SK-MEL-5 (cell line): ENCODE data around the gene ZGRF1. TPM values are rescaled to one million over a fixed set of nuclear protein-coding genes. Genes with fewer than 3 reads are reported as not detected.
"Not testable (repeated sequence)": the region's sequence is repeated elsewhere in the genome, so short reads cannot be mapped to it uniquely, and the experiment has no call there.

Source experiments
- DNase-seq: peaks from one replicate; pipeline ENCODE4 v3.0.0-alpha.2; 2016; ENCODE audit warnings: low read depth, low spot score
- in situ Hi-C: cut with HindIII; loops from 2 replicates; pipeline ENCODE4 v1.10.0; 2016; ENCODE audit warnings: low sequenced_read_pairs, high pct_unique_total_duplicates, low pct_unique_long_range_greater_than_20kb
- polyA plus RNA-seq, 2 experiments: library from polyadenylated mRNA; depleted of rRNA; stranded (reverse); fragments of >200 nt; gene quantifications; 2 replicates each; pipeline ENCODE4 v1.2.3, GENCODE V29; 2015
- total RNA-seq: library from RNA; depleted of rRNA; stranded (reverse); fragments of >200 nt; shearing (Covaris generic); gene quantifications from 2 replicates; pipeline ENCODE4 v1.2.3, GENCODE V29; 2014; rRNA removed

The ZGRF1 gene
- 6.7 and 8.5 TPM in 2 replicates for total RNA-seq
- polyA plus RNA-seq (2015; cell fraction: cytosol; rRNA removed): 1.9 and 3.2 TPM in 2 replicates
- 60.4 and 72.8 TPM in 2 replicates for polyA plus RNA-seq (2015; cell fraction: nucleus; rRNA removed)

GRCh38 chr4:112636688-112637551, at the start of gene ZGRF1, which contains the start of gene LARP7:
Gene ZGRF1, minus strand, starts transcription at chr4:112636909. Its CDS starts 3,733 bp downstream, at chr4:112633176.
Gene LARP7, plus strand, starts transcription at chr4:112637143. Its CDS starts 7,527 bp downstream, at chr4:112644670.
- peak; percentile 98 for DNase-seq
- in situ Hi-C loops: no loop called here

- no peak for DNase-seq
- in situ Hi-C loops: no loop called here
These were observed 44.3 kb upstream of the ZGRF1 start for GRCh38 chr4:112680996-112681395.

- in situ Hi-C loops: no loop called here
- DNase-seq: no peak
These were observed 40.9 kb upstream of the ZGRF1 start for GRCh38 chr4:112677519-112678091.

- no peak for DNase-seq
- in situ Hi-C loops: no loop called here
These were observed 37.7 kb upstream of the ZGRF1 start for GRCh38 chr4:112674376-112674775.

- in situ Hi-C loops: no loop called here
- DNase-seq: no peak
These were observed 37.0 kb upstream of the ZGRF1 start for GRCh38 chr4:112673686-112674085.

GRCh38 chr4:112673076-112673475, 36.4 kb upstream of the ZGRF1 start:
- in situ Hi-C loops: no loop called here
- no peak for DNase-seq

- DNase-seq: no peak
- in situ Hi-C loops: no loop called here
These were observed 31.4 kb upstream of the ZGRF1 start for GRCh38 chr4:112668131-112668530.

GRCh38 chr4:112664611-112665010, 27.9 kb upstream of the ZGRF1 start:
- DNase-seq: no peak
- in situ Hi-C loops: no loop called here

- in situ Hi-C loops, DNase-seq: not testable (repeated sequence)
These were observed 19.4 kb upstream of the ZGRF1 start for GRCh38 chr4:112656115-112656514.

GRCh38 chr4:112655270-112655669, 18.6 kb upstream of the ZGRF1 start:
- DNase-seq: no peak
- in situ Hi-C loops: no loop called here

- no peak for DNase-seq
- in situ Hi-C loops: no loop called here
These were observed 15.5 kb upstream of the ZGRF1 start for GRCh38 chr4:112652216-112652615.

GRCh38 chr4:112651641-112652040, 14.9 kb upstream of the ZGRF1 start:
- DNase-seq: no peak
- in situ Hi-C loops: no loop called here

- in situ Hi-C loops: no loop called here
- DNase-seq: no peak
These were observed 13.6 kb upstream of the ZGRF1 start for GRCh38 chr4:112650332-112650731.

GRCh38 chr4:112649055-112649408, 12.3 kb upstream of the ZGRF1 start:
- in situ Hi-C loops: no loop called here
- no peak for DNase-seq

- in situ Hi-C loops: no loop called here
- DNase-seq: no peak
These were observed 11.8 kb upstream of the ZGRF1 start for GRCh38 chr4:112648263-112649054.

- in situ Hi-C loops: no loop called here
- no peak for DNase-seq
These were observed 11.1 kb upstream of the ZGRF1 start for GRCh38 chr4:112647785-112648184.

GRCh38 chr4:112646632-112647537, 10.2 kb upstream of the ZGRF1 start:
- in situ Hi-C loops: no loop called here
- no peak for DNase-seq
